ENCODE measurements around the gene NPR2.

GRCh38 chr9:35801328-35802128 lies 10.1 kb downstream of the NPR2 start:
- TF ChIP-seq, protein P1, sequence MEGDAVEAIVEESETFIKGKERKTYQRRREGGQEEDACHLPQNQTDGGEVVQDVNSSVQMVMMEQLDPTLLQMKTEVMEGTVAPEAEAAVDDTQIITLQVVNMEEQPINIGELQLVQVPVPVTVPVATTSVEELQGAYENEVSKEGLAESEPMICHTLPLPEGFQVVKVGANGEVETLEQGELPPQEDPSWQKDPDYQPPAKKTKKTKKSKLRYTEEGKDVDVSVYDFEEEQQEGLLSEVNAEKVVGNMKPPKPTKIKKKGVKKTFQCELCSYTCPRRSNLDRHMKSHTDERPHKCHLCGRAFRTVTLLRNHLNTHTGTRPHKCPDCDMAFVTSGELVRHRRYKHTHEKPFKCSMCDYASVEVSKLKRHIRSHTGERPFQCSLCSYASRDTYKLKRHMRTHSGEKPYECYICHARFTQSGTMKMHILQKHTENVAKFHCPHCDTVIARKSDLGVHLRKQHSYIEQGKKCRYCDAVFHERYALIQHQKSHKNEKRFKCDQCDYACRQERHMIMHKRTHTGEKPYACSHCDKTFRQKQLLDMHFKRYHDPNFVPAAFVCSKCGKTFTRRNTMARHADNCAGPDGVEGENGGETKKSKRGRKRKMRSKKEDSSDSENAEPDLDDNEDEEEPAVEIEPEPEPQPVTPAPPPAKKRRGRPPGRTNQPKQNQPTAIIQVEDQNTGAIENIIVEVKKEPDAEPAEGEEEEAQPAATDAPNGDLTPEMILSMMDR (IDR thresholded peaks at IDR 0.05) = no peak
- no peak for TF ChIP-seq POLR2A (IDR thresholded peaks at IDR 0.05)

Data from sigmoid colon (tissue), 3 donors.